Subcutaneous abdominal adipose tissue (tissue), 5 donors: Measurements from ENCODE around the gene PSEN2.

ENCODE experiments used
- H3K27ac ChIP-seq: one replicate; pipeline ENCODE4 v1.7.0; 2013; ENCODE audit warnings: low read depth, mild to moderate bottlenecking, inconsistent platforms, low read length, moderate library complexity
- H3K27me3 ChIP-seq, 5 donors: one replicate each; pipeline ENCODE4 v1.7.0; 2013; ENCODE audit warnings: low read length in 5 of 5, inconsistent platforms in 1 of 5; ENCODE audit not compliant: control insufficient read depth in 5 of 5, insufficient read depth in 4 of 5
- H3K36me3 ChIP-seq, 5 donors: one replicate each; pipeline ENCODE4 v1.7.0; 2013; ENCODE audit warnings: low read length in 5 of 5; ENCODE audit not compliant: control insufficient read depth in 5 of 5, insufficient read depth in 5 of 5
- H3K4me1 ChIP-seq, 5 donors: one replicate each; pipeline ENCODE4 v1.7.0; 2013; ENCODE audit warnings: low read length in 5 of 5, mild to moderate bottlenecking in 3 of 5, moderate library complexity in 1 of 5; ENCODE audit not compliant: control insufficient read depth in 5 of 5, insufficient read depth in 5 of 5
- H3K4me3 ChIP-seq, 5 donors: one replicate each; pipeline ENCODE4 v1.7.0; 2013; ENCODE audit warnings: low read length in 5 of 5, low read depth in 1 of 5
- H3K9ac ChIP-seq, 5 donors: one replicate each; pipeline ENCODE4 v1.7.0; 2013; ENCODE audit warnings: low read length in 5 of 5, mild to moderate bottlenecking in 4 of 5, moderate library complexity in 3 of 5
- H3K9me3 ChIP-seq, 5 donors: one replicate each; pipeline ENCODE4 v1.7.0; 2013; ENCODE audit warnings: low read length in 5 of 5; ENCODE audit not compliant: control insufficient read depth in 5 of 5
- donor health status: healthy.
- donor health status: healthy.
- donor health status: healthy.
- donor health status: healthy.
- donor health status: healthy.

The PSEN2 gene

DNA sequence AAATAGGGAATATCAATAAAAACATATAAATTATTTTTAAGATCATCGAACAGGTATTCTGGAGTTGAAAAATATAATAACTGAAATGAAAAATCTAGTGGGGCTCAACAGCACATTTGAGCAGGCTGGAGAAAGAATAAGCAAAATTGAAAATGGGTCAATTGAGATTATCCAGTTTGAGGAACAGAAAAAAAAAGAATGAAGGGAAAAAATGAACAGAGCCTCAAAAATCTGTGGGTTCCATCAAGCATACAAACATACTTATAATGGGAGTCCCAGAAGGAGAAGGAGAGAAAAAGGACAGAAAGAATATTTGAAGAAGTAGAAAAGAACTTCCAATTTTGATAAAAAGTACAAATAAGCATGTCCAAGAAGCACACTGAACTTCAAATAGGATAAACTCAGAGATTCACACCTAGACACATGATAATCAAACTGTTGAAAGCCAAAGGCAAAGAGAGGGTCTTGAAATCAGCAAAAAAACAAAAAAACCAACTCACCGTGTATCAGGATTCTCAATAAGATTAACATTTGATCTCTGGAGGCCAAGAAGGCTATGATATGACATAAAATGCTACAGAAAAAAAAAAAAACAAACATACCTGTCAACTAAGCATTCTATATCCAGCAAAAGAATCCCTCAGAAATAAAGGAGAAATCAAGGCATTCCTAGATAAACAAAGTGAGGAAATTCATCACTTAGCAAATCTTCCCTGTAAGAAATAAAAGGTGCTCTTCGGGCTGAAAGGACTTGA lies 64.2 kb downstream of the PSEN2 start:
- no peaks in the 10 kb centered on the region for H3K27me3 ChIP-seq
- no peak overlapping the region for H3K27ac ChIP-seq
- H3K9ac ChIP-seq: no peak overlapping the region
- peaks cover 0 to 11% (median 7%) of the 10 kb centered on the region in 5 donors for H3K9me3 ChIP-seq
- H3K36me3 ChIP-seq: no peaks in the 10 kb centered on the region
- H3K4me3 ChIP-seq: no peak overlapping the region
- H3K4me1 ChIP-seq: peaks cover 2 to 19% (median 15%) of the 10 kb centered on the region in 5 donors

GRCh38 chr1:226937940-226938725 lies 67.7 kb downstream of the PSEN2 start:
- H3K36me3 ChIP-seq: no peaks in the 10 kb centered on the region
- H3K9ac ChIP-seq: peak overlapping the region in 4 of 5 donors; percentile 32 to 97 (median 39)
- peaks cover 0 to 11% (median 7%) of the 10 kb centered on the region in 5 donors for H3K9me3 ChIP-seq
- peak overlapping the region in 2 of 5 donors; percentile 19 for H3K4me3 ChIP-seq
- peak overlapping the region; percentile 96 for H3K27ac ChIP-seq
- no peaks in the 10 kb centered on the region for H3K27me3 ChIP-seq
- H3K4me1 ChIP-seq: peaks cover 19 to 50% (median 45%) of the 10 kb centered on the region in 5 donors

DNA sequence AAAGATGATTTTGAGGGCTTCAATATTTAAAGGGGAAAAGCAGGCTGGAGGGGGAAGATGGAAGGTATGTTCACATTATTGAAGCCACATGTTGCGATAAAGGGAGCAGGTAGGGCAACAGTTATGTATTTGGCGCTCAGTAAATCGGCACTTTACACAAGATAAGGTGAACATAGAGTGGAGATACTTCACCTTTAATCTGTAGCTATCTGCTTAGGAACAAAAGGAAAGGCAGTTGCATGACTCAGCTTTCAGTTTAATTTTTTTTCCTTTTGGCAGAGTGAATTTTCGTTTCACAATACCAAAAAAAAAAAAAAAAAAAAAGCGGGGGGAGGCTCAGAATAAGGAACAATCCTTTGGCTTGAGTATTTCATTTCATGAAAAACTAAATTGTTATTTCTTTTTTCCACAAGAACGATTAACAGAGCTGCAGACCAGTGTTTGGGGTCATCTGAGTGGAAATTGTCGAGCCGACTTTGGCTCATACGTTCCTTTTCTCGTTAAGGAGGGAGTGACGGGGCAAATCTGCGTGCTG lies 68.6 kb downstream of the PSEN2 start:
- Histone ChIP-seq H3K9me3 (peaks cover 0 to 11% (median 6%) of the 10 kb centered on the region in 5 donors), H3K4me1 (peaks cover 19 to 59% (median 53%) of the 10 kb centered on the region in 5 donors), H3K27me3 (no peaks in the 10 kb centered on the region), H3K4me3 (peak overlapping the region; percentile 64 to 94 (median 87)), H3K9ac (peak overlapping the region; percentile 35 to 97 (median 89)), H3K27ac (peak overlapping the region; percentile 96), H3K36me3 (no peaks in the 10 kb centered on the region)

DNA sequence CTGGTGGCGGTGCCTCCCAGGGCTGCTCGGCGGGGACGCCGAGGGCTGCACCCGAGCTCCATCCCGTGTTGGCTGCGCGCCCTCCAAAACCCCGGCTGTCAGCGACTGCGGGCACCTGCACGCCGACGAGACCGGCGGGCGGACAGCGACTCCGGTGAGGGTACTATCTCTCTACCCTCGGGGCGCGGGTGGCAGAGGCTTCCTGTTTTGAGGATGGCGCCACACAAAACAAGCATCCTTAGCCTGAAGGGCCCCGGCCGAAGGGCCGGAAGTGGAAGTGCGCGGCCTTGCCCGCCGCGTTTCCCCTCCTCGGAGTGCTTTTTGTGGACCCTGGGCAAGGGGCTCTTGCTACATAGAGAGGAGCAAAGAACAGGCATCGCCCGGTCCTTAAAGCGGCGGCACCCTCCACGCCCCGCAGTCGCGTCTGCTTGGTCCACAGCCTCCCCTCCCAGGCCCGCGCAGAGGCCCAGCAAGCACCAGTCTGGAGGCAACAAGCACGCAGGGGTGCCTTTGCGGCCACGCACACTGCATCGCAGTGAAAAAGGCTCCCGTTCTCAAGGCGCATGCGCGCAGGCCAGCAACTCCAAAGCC lies 69.1 kb downstream of the PSEN2 start:
- Histone ChIP-seq H3K4me1 (peaks cover 19 to 64% (median 59%) of the 10 kb centered on the region in 5 donors), H3K9me3 (peaks cover 0 to 11% (median 3%) of the 10 kb centered on the region in 5 donors), H3K4me3 (peak overlapping the region; percentile 64 to 94 (median 87)), H3K9ac (peak overlapping the region; percentile 63 to 97 (median 89)), H3K27ac (peak overlapping the region; percentile 96), H3K27me3 (no peaks in the 10 kb centered on the region), H3K36me3 (no peaks in the 10 kb centered on the region)

DNA sequence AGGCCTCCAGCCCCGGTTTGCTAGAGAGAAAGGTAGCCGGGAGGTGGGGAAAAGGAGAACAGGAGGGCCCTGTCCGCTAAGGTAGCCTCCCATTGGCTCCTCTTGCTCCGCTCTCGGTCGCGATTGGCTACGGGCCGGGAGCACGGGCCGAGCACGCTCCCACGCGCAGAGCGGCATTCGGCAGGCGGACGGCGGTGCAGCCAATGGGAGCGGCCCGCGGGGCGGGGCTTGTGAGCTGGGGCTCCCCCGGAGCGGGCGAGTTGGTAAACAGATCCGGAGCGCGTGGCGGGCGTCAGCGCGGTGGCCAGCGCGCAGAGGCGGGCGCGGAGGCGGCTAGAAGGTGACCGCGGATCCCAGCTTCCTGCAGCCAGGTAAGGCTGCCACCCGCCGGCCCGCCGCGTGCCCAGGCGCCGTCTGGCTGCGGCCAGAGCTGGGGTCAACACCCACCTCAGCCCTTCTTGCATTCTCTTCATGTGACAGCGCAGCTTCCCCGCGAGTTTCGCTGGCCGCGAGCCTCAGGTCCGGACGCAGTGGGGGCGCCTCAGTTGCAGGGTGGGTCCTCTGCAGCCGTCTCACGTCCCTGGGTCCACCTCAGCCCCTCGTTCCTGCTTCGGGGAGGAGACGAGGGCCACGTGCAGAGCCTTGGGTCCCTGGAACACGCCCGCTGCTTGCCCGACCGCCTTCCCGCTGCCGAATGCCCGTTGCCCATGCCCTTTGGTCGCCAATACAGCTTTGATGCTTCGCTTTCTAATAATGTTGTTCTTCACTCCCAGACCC lies 69.8 kb downstream of the PSEN2 start, which contains the start of gene COQ8A:
TSS of gene COQ8A (plus strand) at position 266 of the 777 bp plus-strand sequence. CDS start 21,092 bp downstream, outside the sequence.
- peaks cover 19 to 71% (median 66%) of the 10 kb centered on the region in 5 donors for H3K4me1 ChIP-seq
- H3K27ac ChIP-seq: peak within 1 kb of the TSS; percentile 96
- H3K9me3 ChIP-seq: peaks cover 0 to 5% (median 0%) of the 10 kb centered on the region in 5 donors
- H3K9ac ChIP-seq: peak within 1 kb of the TSS; percentile 63 to 97 (median 89)
- H3K4me3 ChIP-seq: peak within 1 kb of the TSS; percentile 83 to 94 (median 89)
- no peaks in the 10 kb centered on the region for H3K36me3 ChIP-seq
- no peaks in the 10 kb centered on the region for H3K27me3 ChIP-seq

DNA sequence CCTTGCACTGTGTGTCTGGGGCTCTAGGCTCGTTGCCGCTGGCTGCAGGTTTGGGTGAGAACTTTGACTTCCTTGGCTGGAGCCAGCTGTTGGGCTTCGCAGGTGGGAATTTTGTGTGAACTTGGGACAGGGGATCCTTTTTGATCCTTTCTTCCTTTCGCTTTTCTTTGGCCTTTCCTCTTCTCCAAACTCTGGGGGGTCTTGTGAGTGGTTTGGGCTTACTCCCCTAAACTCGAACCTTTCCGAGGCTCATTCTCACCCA lies 70.3 kb downstream of the PSEN2 start:
- Histone ChIP-seq H3K4me3 (peak overlapping the region; percentile 83 to 94 (median 89)), H3K9ac (peak overlapping the region; percentile 17 to 87 (median 78)), H3K36me3 (no peaks in the 10 kb centered on the region), H3K27me3 (no peaks in the 10 kb centered on the region), H3K9me3 (peaks cover 0 to under 1% (median 0%) of the 10 kb centered on the region in 5 donors), H3K4me1 (peaks cover 19 to 76% (median 71%) of the 10 kb centered on the region in 5 donors), H3K27ac (peak overlapping the region; percentile 96)

DNA sequence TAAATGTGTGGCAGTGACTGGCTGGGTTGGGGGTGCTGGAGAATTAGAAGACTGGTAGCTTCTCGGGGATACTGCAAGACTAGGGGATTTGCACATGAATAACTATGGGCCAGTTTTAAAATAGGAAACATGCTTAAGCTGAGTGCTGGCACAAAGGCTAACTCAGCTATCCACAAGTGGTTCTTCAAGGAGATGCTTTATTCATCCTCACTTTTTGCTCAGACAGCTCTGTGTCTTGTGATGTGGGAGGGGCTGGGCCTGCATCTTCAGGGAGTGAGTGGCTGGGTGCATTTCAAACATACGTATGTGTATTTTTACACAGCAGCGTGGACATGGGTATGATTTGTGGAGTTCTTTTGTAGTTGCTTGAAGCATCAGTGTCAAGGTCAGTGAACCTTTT lies 72.0 kb downstream of the PSEN2 start:
- Histone ChIP-seq H3K27ac (peak overlapping the region; percentile 77), H3K9me3 (no peaks in the 10 kb centered on the region), H3K4me1 (peaks cover 22 to 91% (median 83%) of the 10 kb centered on the region in 5 donors), H3K4me3 (peak overlapping the region; percentile 3 to 89 (median 42)), H3K27me3 (no peaks in the 10 kb centered on the region), H3K36me3 (no peaks in the 10 kb centered on the region), H3K9ac (peak overlapping the region in 2 of 5 donors; percentile 21 to 48)

GRCh38 chr1:226943156-226943555 lies 72.7 kb downstream of the PSEN2 start:
- H3K9me3 ChIP-seq: peaks cover 0 to 5% (median 3%) of the 10 kb centered on the region in 5 donors
- H3K27me3 ChIP-seq: no peaks in the 10 kb centered on the region
- peak overlapping the region in 1 of 5 donors; percentile 48 for H3K9ac ChIP-seq
- peak overlapping the region in 2 of 5 donors; percentile 17 to 19 for H3K4me3 ChIP-seq
- H3K36me3 ChIP-seq: no peaks in the 10 kb centered on the region
- H3K4me1 ChIP-seq: peaks cover 22 to 86% (median 82%) of the 10 kb centered on the region in 5 donors
- H3K27ac ChIP-seq: peak overlapping the region; percentile 77

GRCh38 chr1:226943927-226944326 lies 73.5 kb downstream of the PSEN2 start:
- H3K9ac ChIP-seq: peak overlapping the region in 1 of 5 donors; percentile 0
- H3K9me3 ChIP-seq: peaks cover 0 to 6% (median 4%) of the 10 kb centered on the region in 5 donors
- H3K27me3 ChIP-seq: no peaks in the 10 kb centered on the region
- no peaks in the 10 kb centered on the region for H3K36me3 ChIP-seq
- H3K4me3 ChIP-seq: no peak overlapping the region
- peak overlapping the region; percentile 77 for H3K27ac ChIP-seq
- H3K4me1 ChIP-seq: peaks cover 20 to 79% (median 74%) of the 10 kb centered on the region in 5 donors
